ENCODE measurements around the gene WDR73. TPM values are rescaled to one million over a fixed set of nuclear protein-coding genes. Genes with fewer than 3 reads are reported as not detected.
"Not testable (repeated sequence)": the region's sequence is repeated elsewhere in the genome, so short reads cannot be mapped to it uniquely, and the experiment has no call there.

Gene WDR73
- total RNA-seq = 16.2 TPM

DNA sequence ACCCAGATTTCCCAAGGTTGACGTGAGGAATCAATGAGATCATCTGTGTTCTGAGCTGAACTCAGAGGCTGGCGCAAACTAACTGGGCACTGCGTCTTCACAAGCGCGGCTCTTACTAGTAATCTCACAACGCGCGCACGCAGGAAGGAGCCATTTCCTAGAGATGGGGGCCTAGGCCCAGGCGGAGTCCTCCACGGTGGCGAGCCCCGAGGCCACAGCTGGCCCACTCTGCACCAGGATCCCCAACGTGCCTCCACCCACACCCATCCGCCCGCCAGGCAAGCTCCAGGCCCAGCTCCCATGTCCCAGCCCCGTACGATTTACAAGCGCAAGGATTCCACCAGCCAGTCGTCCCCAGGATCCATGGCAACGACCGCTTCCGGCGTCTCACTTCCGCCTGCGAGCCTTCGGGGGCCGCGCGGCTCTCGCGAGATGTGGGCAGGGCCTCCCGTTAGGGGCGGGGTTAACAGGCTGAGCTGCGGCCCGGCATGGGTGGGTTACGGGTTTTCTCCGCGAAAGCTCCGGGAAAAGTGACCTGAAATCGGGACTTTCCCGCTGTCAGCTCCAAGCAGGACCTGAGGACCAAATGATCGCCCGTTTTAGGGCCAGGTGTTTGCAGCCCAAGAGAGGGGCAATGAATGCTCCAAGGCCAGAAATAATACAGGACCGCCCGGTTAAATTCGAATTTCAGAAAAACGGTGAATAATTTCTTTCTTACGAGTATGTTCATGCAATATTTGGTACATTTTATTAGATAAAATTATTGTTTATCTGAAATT is at the start of gene WDR73:
Gene WDR73 (minus strand): TSS at position 374 of the 779 bp plus-strand sequence. CDS start 9 bp downstream, at position 365.
- H3K9me3 ChIP-seq (ENCODE audit: control insufficient read depth in 3 of 3, low read length in 3 of 3) = no peaks in the 10 kb centered on the region
- no peaks in the 10 kb centered on the region for H3K27me3 ChIP-seq (ENCODE audit: control insufficient read depth in 3 of 3, insufficient read depth in 3 of 3, low read length in 3 of 3)
- H3K9ac ChIP-seq (ENCODE audit: low read depth in 1 of 3, low read length in 3 of 3) = peak within 1 kb of the TSS; percentile 86 to 92 (median 86)
- peaks cover 26 to 48% (median 29%) of the 10 kb centered on the region in 3 donors for H3K4me1 ChIP-seq (ENCODE audit: control insufficient read depth in 3 of 3, insufficient read depth in 3 of 3, low read length in 3 of 3)
- H3K4me3 ChIP-seq (ENCODE audit: low read length in 3 of 3) = peak within 1 kb of the TSS; percentile 92 to 100 (median 92)
- peaks cover 3 to 21% (median 18%) of the 10 kb centered on the region in 3 donors for H3K36me3 ChIP-seq (ENCODE audit: control insufficient read depth in 3 of 3, insufficient read depth in 3 of 3, low read length in 3 of 3)
- peak within 1 kb of the TSS; percentile 56 for H3K27ac ChIP-seq (ENCODE audit: low read depth, low read length)

DNA sequence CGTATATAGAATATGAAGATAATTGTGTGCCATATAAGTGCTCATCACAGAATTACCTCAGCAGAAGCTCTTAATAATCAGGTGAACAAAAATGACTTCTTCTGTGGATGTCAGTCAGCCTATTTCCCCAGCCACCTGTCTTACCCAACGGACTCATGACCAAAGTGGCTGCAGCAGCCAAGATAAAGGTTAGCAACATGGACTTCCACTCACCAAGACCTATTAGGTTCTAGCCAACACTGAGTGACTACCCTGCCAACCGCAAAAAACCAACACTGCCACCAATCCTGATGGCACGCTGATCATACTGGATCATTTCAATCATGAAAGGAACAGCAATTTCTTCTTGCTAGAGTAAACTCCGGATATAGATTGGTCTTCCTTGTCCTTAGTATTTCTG is 49.7 kb upstream of the WDR73 start:
- peaks cover 9 to 16% (median 14%) of the 10 kb centered on the region in 3 donors for H3K4me1 ChIP-seq (ENCODE audit: control insufficient read depth in 3 of 3, insufficient read depth in 3 of 3, low read length in 3 of 3)
- H3K36me3 ChIP-seq (ENCODE audit: control insufficient read depth in 3 of 3, insufficient read depth in 3 of 3, low read length in 3 of 3) = peaks cover 0 to 3% (median 0%) of the 10 kb centered on the region in 3 donors
- H3K27me3 ChIP-seq (ENCODE audit: control insufficient read depth in 3 of 3, insufficient read depth in 3 of 3, low read length in 3 of 3) = no peaks in the 10 kb centered on the region
- H3K9ac ChIP-seq (ENCODE audit: low read depth in 1 of 3, low read length in 3 of 3) = no peak overlapping the region
- no peaks in the 10 kb centered on the region for H3K9me3 ChIP-seq (ENCODE audit: control insufficient read depth in 3 of 3, low read length in 3 of 3)
- no peak overlapping the region for H3K27ac ChIP-seq (ENCODE audit: low read depth, low read length)
- no peak overlapping the region for H3K4me3 ChIP-seq (ENCODE audit: low read length in 3 of 3)

DNA sequence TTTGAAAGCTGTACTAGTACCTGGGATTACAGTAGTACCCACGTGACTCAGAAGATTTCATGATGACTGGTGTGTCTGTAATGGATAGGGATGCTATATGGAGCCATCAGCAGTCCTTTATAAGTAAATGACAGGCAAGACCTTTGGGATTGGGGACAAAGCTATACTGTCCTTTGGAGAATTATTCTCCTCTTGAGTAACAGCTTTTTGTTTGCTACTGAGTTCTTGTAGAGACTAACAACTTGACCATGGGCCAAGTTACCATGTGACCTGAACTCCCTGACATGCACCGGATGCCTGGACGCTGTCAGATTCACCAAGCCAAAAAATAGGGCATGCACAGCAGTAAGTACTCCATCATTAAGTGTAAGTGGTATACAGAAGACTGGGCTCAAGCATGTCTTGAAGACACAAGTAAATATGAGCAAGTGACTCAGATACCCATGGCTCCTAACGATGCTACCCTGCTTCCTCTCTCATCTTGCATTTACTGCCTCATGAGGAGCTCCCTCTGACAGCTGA is 48.9 kb upstream of the WDR73 start:
- H3K4me3 ChIP-seq (ENCODE audit: low read length in 3 of 3) = peak overlapping the region in 1 of 3 donors; percentile 22
- H3K4me1 ChIP-seq (ENCODE audit: control insufficient read depth in 3 of 3, insufficient read depth in 3 of 3, low read length in 3 of 3) = peaks cover 9 to 16% (median 14%) of the 10 kb centered on the region in 3 donors
- H3K27ac ChIP-seq (ENCODE audit: low read depth, low read length) = peak overlapping the region; percentile 20
- no peak overlapping the region for H3K9ac ChIP-seq (ENCODE audit: low read depth in 1 of 3, low read length in 3 of 3)
- H3K27me3 ChIP-seq (ENCODE audit: control insufficient read depth in 3 of 3, insufficient read depth in 3 of 3, low read length in 3 of 3) = no peaks in the 10 kb centered on the region
- H3K9me3 ChIP-seq (ENCODE audit: control insufficient read depth in 3 of 3, low read length in 3 of 3) = no peaks in the 10 kb centered on the region
- H3K36me3 ChIP-seq (ENCODE audit: control insufficient read depth in 3 of 3, insufficient read depth in 3 of 3, low read length in 3 of 3) = no peaks in the 10 kb centered on the region

DNA sequence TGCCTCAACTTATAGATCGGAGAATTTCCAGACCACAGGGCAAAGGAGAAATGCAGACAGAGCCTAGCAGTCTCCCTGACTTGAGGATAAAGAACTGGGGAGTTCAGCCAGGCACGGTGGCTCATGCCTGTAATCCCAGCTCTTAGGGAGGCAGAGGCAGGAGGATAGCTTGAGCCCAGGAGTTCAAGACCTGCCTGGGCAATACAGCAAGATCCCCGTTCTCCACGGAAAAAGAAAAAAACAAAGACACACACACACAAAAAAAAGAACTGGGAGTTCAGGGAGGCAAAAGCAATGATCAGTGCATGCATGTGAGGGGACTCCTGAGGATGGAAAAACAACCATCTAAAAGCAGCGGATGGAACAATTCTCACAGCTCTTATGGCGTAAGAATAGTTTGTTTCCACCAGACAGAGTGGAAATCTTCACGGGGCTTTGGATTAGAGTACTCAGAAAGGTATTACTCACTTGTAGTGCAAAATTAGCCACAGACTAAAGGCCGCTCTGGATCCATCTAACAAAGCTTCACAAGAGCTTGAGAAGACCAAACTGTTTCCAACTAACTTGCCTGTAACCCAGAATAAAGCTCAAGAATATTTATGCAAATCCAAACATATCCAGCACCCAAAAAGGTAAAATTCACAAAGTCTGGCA is 45.6 kb upstream of the WDR73 start:
- Histone ChIP-seq H3K27ac (ENCODE audit: low read depth, low read length) (no peak overlapping the region), H3K27me3 (ENCODE audit: control insufficient read depth in 3 of 3, insufficient read depth in 3 of 3, low read length in 3 of 3) (no peaks in the 10 kb centered on the region), H3K9me3 (ENCODE audit: control insufficient read depth in 3 of 3, low read length in 3 of 3) (no peaks in the 10 kb centered on the region), H3K9ac (ENCODE audit: low read depth in 1 of 3, low read length in 3 of 3) (peak overlapping the region in 1 of 3 donors; percentile 5), H3K36me3 (ENCODE audit: control insufficient read depth in 3 of 3, insufficient read depth in 3 of 3, low read length in 3 of 3) (no peaks in the 10 kb centered on the region), H3K4me3 (ENCODE audit: low read length in 3 of 3) (no peak overlapping the region), H3K4me1 (ENCODE audit: control insufficient read depth in 3 of 3, insufficient read depth in 3 of 3, low read length in 3 of 3) (peaks cover 9 to 22% (median 11%) of the 10 kb centered on the region in 3 donors)

DNA sequence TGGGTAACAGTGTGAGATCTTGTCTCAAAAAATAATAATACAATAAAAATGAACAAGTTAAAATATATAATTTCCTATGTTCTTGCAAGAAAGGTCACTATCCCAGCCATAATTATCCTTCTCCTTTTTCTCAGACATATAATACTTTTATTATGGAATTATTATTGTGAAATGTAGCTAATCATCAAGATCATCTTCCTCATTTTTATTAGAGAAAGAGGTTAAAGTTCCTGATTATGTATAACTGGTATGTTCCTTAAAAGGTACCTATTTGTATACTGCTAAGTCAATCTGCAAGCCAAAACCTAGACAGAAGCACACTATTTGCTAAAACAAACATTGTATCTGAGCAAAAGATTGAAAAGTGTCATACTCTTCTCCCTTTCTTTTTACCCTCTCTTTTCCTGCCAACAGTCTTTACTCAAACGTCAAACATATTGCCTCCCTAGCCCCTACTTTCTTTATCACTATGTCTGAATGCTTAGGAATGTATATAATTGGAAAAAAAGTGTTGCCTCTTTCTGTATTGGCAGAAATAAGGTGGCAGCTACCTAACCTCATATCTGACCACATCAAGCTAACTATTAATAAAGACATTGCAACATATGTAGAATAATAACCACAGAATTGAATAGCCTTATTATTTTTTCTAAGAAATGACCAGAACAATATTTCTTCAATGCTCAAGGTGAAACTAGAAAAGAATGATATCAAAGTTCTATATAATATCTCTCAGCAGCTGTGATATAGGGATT is 43.3 kb upstream of the WDR73 start:
- H3K9ac ChIP-seq (ENCODE audit: low read depth in 1 of 3, low read length in 3 of 3) = no peak overlapping the region
- no peaks in the 10 kb centered on the region for H3K36me3 ChIP-seq (ENCODE audit: control insufficient read depth in 3 of 3, insufficient read depth in 3 of 3, low read length in 3 of 3)
- no peak overlapping the region for H3K4me3 ChIP-seq (ENCODE audit: low read length in 3 of 3)
- H3K27me3 ChIP-seq (ENCODE audit: control insufficient read depth in 3 of 3, insufficient read depth in 3 of 3, low read length in 3 of 3) = no peaks in the 10 kb centered on the region
- peaks cover 0 to 9% (median under 1%) of the 10 kb centered on the region in 3 donors for H3K4me1 ChIP-seq (ENCODE audit: control insufficient read depth in 3 of 3, insufficient read depth in 3 of 3, low read length in 3 of 3)
- H3K9me3 ChIP-seq (ENCODE audit: control insufficient read depth in 3 of 3, low read length in 3 of 3) = no peaks in the 10 kb centered on the region
- H3K27ac ChIP-seq (ENCODE audit: low read depth, low read length) = no peak overlapping the region

DNA sequence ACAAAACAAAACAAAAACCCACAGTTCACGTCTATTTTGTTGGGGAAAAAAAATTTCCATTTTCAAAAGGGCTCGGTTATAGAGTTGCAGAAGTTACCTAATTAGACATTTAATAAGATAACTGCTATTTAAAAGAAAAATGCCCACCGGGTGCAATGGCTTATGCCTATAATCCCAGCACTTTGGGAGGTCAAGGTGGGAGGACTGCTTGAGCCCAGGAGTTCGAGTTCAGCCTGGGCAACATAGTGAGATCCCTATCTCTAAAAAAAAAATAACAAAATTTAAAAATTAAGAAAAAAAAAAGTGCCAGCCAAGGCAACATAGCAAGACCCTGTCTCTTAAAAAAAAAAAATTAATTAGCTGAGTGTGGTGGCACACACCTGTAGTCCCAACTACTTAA is 42.7 kb upstream of the WDR73 start:
- Histone ChIP-seq H3K9me3 (ENCODE audit: control insufficient read depth in 3 of 3, low read length in 3 of 3) (no peaks in the 10 kb centered on the region), H3K4me3 (ENCODE audit: low read length in 3 of 3) (no peak overlapping the region), H3K9ac (ENCODE audit: low read depth in 1 of 3, low read length in 3 of 3) (no peak overlapping the region), H3K27me3 (ENCODE audit: control insufficient read depth in 3 of 3, insufficient read depth in 3 of 3, low read length in 3 of 3) (no peaks in the 10 kb centered on the region), H3K4me1 (ENCODE audit: control insufficient read depth in 3 of 3, insufficient read depth in 3 of 3, low read length in 3 of 3) (peaks cover 0 to 9% (median 4%) of the 10 kb centered on the region in 3 donors), H3K36me3 (ENCODE audit: control insufficient read depth in 3 of 3, insufficient read depth in 3 of 3, low read length in 3 of 3) (no peaks in the 10 kb centered on the region), H3K27ac (ENCODE audit: low read depth, low read length) (no peak overlapping the region)

DNA sequence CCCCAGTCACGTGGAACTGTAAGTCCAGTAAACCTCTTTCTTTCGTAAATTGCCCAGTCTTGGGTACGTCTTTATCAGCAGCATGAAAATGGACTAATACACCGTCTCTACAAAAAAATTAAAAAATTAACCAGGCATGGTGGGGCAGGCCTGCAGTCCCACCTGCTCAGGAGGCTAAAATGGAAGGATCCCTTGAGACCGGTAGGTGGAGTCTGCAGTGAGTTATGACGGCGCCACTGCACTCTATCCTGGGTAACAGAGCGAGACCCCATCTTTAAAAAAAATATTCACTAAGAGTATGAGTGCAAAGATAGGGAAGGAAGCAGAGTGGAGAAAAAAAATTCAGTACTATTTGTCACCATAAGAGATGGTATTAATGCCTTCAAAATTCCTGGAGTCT is 36.3 kb upstream of the WDR73 start:
- no peak overlapping the region for H3K27ac ChIP-seq (ENCODE audit: low read depth, low read length)
- H3K4me1 ChIP-seq (ENCODE audit: control insufficient read depth in 3 of 3, insufficient read depth in 3 of 3, low read length in 3 of 3) = peaks cover 0 to 4% (median 0%) of the 10 kb centered on the region in 3 donors
- H3K9ac ChIP-seq (ENCODE audit: low read depth in 1 of 3, low read length in 3 of 3) = no peak overlapping the region
- peaks cover 7 to 10% (median 8%) of the 10 kb centered on the region in 3 donors for H3K36me3 ChIP-seq (ENCODE audit: control insufficient read depth in 3 of 3, insufficient read depth in 3 of 3, low read length in 3 of 3)
- no peaks in the 10 kb centered on the region for H3K9me3 ChIP-seq (ENCODE audit: control insufficient read depth in 3 of 3, low read length in 3 of 3)
- H3K27me3 ChIP-seq (ENCODE audit: control insufficient read depth in 3 of 3, insufficient read depth in 3 of 3, low read length in 3 of 3) = no peaks in the 10 kb centered on the region
- H3K4me3 ChIP-seq (ENCODE audit: low read length in 3 of 3) = no peak overlapping the region

DNA sequence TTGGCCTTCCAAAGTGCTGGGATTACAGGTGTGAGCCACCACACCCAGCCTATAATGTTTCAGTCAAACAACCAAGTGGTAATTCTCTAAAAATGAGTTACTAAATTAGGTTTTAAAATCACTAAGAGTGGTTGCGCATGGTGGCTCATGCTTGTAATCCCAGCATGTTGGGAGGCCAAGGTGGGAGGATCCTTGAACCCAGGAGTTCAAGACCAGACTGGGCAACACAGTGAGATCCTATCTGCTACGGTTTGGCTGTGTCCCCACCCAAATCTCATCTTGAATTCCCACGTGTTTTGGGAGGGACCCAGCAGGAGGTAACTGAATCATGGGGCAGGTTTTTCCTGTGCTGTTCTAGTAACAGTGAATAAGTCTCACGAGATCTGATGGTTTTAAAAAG is 35.8 kb upstream of the WDR73 start:
- H3K27me3 ChIP-seq (ENCODE audit: control insufficient read depth in 3 of 3, insufficient read depth in 3 of 3, low read length in 3 of 3) = no peaks in the 10 kb centered on the region

DNA sequence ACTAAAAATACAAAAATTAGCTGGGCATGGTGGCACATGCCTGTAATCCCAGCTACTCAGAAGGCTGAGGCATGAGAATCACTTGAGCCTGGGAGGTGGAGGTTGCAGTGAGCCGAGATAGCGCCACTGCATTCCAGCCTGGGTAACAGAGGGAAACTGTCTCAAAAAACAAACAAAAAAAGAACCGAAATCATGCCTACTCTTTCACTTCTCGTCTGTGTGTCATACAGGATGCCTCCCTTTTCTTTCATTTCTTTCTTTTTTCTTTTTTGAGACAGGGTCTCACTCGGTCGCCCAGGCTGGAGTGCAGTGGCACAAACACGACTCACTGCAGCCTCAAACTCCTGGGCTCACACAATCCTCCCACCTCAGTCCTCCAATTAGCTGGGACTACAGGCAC is 32.4 kb upstream of the WDR73 start:
- H3K9ac ChIP-seq (ENCODE audit: low read depth in 1 of 3, low read length in 3 of 3); H3K27ac ChIP-seq (ENCODE audit: low read depth, low read length); H3K27me3 ChIP-seq (ENCODE audit: control insufficient read depth in 3 of 3, insufficient read depth in 3 of 3, low read length in 3 of 3); H3K9me3 ChIP-seq (ENCODE audit: control insufficient read depth in 3 of 3, low read length in 3 of 3); H3K4me3 ChIP-seq (ENCODE audit: low read length in 3 of 3); H3K4me1 ChIP-seq (ENCODE audit: control insufficient read depth in 3 of 3, insufficient read depth in 3 of 3, low read length in 3 of 3): not testable (repeated sequence)
- peaks cover 10 to 15% (median 13%) of the 10 kb centered on the region in 3 donors for H3K36me3 ChIP-seq (ENCODE audit: control insufficient read depth in 3 of 3, insufficient read depth in 3 of 3, low read length in 3 of 3)

More for the DNA sequence above, 35.8 kb upstream of the WDR73 start:
- H3K9me3 ChIP-seq (ENCODE audit: control insufficient read depth in 3 of 3, low read length in 3 of 3) = no peaks in the 10 kb centered on the region
- no peak overlapping the region for H3K4me3 ChIP-seq (ENCODE audit: low read length in 3 of 3)
- H3K36me3 ChIP-seq (ENCODE audit: control insufficient read depth in 3 of 3, insufficient read depth in 3 of 3, low read length in 3 of 3) = peaks cover 7 to 10% (median 8%) of the 10 kb centered on the region in 3 donors
- no peak overlapping the region for H3K27ac ChIP-seq (ENCODE audit: low read depth, low read length)
- peaks cover 0 to 4% (median 0%) of the 10 kb centered on the region in 3 donors for H3K4me1 ChIP-seq (ENCODE audit: control insufficient read depth in 3 of 3, insufficient read depth in 3 of 3, low read length in 3 of 3)
- no peak overlapping the region for H3K9ac ChIP-seq (ENCODE audit: low read depth in 1 of 3, low read length in 3 of 3)

Measured in skeletal muscle tissue (tissue), 4 donors.